ENCODE measurements around the gene PCBP1. TPM values are rescaled to one million over a fixed set of nuclear protein-coding genes. Genes with fewer than 3 reads are reported as not detected.
A peak's percentile ranks its signal among the peaks of the same experiment; 100 is the strongest.

Gene PCBP1
- total and polyA plus RNA-seq, 9 of the 15 experiments (the other 6 are each of a cell fraction or from before 2014, with no cell fraction given): 19.2 to 407 (median 78.1) TPM

GRCh38 chr2:70124983-70125480, 37.8 kb downstream of the PCBP1 start (continued):
- TF ChIP-seq, protein P1, sequence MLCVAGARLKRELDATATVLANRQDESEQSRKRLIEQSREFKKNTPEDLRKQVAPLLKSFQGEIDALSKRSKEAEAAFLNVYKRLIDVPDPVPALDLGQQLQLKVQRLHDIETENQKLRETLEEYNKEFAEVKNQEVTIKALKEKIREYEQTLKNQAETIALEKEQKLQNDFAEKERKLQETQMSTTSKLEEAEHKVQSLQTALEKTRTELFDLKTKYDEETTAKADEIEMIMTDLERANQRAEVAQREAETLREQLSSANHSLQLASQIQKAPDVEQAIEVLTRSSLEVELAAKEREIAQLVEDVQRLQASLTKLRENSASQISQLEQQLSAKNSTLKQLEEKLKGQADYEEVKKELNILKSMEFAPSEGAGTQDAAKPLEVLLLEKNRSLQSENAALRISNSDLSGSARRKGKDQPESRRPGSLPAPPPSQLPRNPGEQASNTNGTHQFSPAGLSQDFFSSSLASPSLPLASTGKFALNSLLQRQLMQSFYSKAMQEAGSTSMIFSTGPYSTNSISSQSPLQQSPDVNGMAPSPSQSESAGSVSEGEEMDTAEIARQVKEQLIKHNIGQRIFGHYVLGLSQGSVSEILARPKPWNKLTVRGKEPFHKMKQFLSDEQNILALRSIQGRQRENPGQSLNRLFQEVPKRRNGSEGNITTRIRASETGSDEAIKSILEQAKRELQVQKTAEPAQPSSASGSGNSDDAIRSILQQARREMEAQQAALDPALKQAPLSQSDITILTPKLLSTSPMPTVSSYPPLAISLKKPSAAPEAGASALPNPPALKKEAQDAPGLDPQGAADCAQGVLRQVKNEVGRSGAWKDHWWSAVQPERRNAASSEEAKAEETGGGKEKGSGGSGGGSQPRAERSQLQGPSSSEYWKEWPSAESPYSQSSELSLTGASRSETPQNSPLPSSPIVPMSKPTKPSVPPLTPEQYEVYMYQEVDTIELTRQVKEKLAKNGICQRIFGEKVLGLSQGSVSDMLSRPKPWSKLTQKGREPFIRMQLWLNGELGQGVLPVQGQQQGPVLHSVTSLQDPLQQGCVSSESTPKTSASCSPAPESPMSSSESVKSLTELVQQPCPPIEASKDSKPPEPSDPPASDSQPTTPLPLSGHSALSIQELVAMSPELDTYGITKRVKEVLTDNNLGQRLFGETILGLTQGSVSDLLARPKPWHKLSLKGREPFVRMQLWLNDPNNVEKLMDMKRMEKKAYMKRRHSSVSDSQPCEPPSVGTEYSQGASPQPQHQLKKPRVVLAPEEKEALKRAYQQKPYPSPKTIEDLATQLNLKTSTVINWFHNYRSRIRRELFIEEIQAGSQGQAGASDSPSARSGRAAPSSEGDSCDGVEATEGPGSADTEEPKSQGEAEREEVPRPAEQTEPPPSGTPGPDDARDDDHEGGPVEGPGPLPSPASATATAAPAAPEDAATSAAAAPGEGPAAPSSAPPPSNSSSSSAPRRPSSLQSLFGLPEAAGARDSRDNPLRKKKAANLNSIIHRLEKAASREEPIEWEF (CRISPR knock-in tag; IDR thresholded peaks at IDR 0.05): peak; percentile 74; the same call in 1 of the 2 replicates
- TF ChIP-seq NFRKB (IDR thresholded peaks at IDR 0.05; ENCODE audit: low read depth) (0 out of 2 replicates have a peak, but pooled peaks have one; percentile 1), L3MBTL2 (IDR thresholded peaks at IDR 0.05) (peak; percentile 84; the same call in 1 of the 2 replicates), ZNF12 (CRISPR knock-in tag; IDR thresholded peaks at IDR 0.05) (0 out of 2 replicates have a peak, but pooled peaks have one; percentile 15), ARID1B (IDR thresholded peaks at IDR 0.05) (0 out of 2 replicates have a peak, but pooled peaks have one; percentile 0), HMGN3 (IDR thresholded peaks at IDR 0.05; ENCODE audit: borderline replicate concordance, extremely low read depth, insufficient read length, low read depth, low read length) (peak; percentile 25), TAF7 (tag; IDR thresholded peaks at IDR 0.05) (0 out of 2 replicates have a peak, but pooled peaks have one; percentile 5), ZNF589 (CRISPR knock-in tag; IDR thresholded peaks at IDR 0.05; ENCODE audit: low read depth) (peak; percentile 65; the same call in 1 of the 2 replicates), BACH1 (tag; IDR thresholded peaks at IDR 0.05) (peak; percentile 64), RB1 (IDR thresholded peaks at IDR 0.05; ENCODE audit: low read depth) (peak; percentile 57), HNRNPUL1 (IDR thresholded peaks at IDR 0.05; ENCODE audit: low read length) (no peak), ARID2 (IDR thresholded peaks at IDR 0.05) (no peak), ZBTB17 (CRISPR knock-in tag; IDR thresholded peaks at IDR 0.05) (peak; percentile 76), E2F3 (CRISPR knock-in tag; IDR thresholded peaks at IDR 0.05) (peak; percentile 58; the same call in 1 of the 2 replicates), POLR2G (IDR thresholded peaks at IDR 0.05; ENCODE audit: low read depth, low read length) (peak; percentile 90), PRDM10 (IDR thresholded peaks at IDR 0.05; ENCODE audit: partially characterized antibody) (peak; percentile 4), POLR2AphosphoS5 (IDR thresholded peaks at IDR 0.05; ENCODE audit: control insufficient read depth, insufficient read depth, low read depth, low read length) (peak; percentile 32; the same call in 1 of the 2 replicates), RBFOX2 (IDR thresholded peaks at IDR 0.05; ENCODE audit: low read depth, low read length) (peak; percentile 90)
- TF ChIP-seq, protein P2, sequence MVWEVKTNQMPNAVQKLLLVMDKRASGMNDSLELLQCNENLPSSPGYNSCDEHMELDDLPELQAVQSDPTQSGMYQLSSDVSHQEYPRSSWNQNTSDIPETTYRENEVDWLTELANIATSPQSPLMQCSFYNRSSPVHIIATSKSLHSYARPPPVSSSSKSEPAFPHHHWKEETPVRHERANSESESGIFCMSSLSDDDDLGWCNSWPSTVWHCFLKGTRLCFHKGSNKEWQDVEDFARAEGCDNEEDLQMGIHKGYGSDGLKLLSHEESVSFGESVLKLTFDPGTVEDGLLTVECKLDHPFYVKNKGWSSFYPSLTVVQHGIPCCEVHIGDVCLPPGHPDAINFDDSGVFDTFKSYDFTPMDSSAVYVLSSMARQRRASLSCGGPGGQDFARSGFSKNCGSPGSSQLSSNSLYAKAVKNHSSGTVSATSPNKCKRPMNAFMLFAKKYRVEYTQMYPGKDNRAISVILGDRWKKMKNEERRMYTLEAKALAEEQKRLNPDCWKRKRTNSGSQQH (CRISPR knock-in tag; IDR thresholded peaks at IDR 0.05): peak; percentile 47; the same call in 1 of the 2 replicates

All from K562 (cell line).